A549 treated with Mapracorat at 1 μM for 4 hours (cell line): Measurements from ENCODE around the gene PRDM8. TPM values are rescaled to one million over a fixed set of nuclear protein-coding genes. Genes with fewer than 3 reads are reported as not detected.

Experiments
- total RNA-seq: library from RNA; stranded (reverse); fragments of 200-300 nt; extraction: Qiagen RNA extraction; gene quantifications from 5 replicates; pipeline ENCODE4 v1.2.3, GENCODE V29; 2022

PRDM8 gene
- total RNA-seq = 0.08 to 0.28 TPM (median 0.12 TPM) in 5 replicates

GRCh38 chr4:80196922-80197573 lies at the start of gene PRDM8:
PRDM8 (plus strand) TSS chr4:80197503; CDS start chr4:80200081, 2,578 bp downstream.

Other genes with a start within 250 kb of the PRDM8 start
- 2.7 to 4.5 TPM (median 3.1 TPM) in 5 replicates for gene ANTXR2, start 124.3 kb upstream of the PRDM8 start, total RNA-seq
- 0.07 to 1.3 TPM (median 0.75 TPM) in 5 replicates for gene FGF5, start 69.2 kb downstream of the PRDM8 start, total RNA-seq
- not detected in 5 replicates for gene CFAP299, start 138.2 kb downstream of the PRDM8 start, total RNA-seq